ENCODE results near the gene CDH13.

The CDH13 gene

GRCh38 chr16:83231729-83232128 is 605.0 kb downstream of the CDH13 start:
- no peak for TF ChIP-seq CTCF (IDR thresholded peaks at IDR 0.05; ENCODE audit: control extremely low read depth, extremely low read depth, low read depth, missing control alignments)
- CTCF ChIA-PET: no interaction called here
- no peak for DNase-seq (ENCODE audit: extremely low spot score)
- POLR2A ChIA-PET: no interaction called here

- ChIA-PET CTCF (interaction anchor here (1.3 to 1.8 kb wide), 2 partner anchors 17 to 970 kb away, joined by 5 read pairs; no protein-coding TSS in a partner anchor), POLR2A (no interaction called here)
Measured at GRCh38 chr16:83233153-83233552, 606.4 kb downstream of the CDH13 start.

GRCh38 chr16:83238949-83239691 is 612.4 kb downstream of the CDH13 start:
- no peak for DNase-seq (ENCODE audit: extremely low spot score)
- TF ChIP-seq CTCF (IDR thresholded peaks at IDR 0.05; ENCODE audit: control extremely low read depth, extremely low read depth, low read depth, missing control alignments): no peak
- ChIA-PET POLR2A (no interaction called here), CTCF (no interaction called here)

More at GRCh38 chr16:83233153-83233552, 606.4 kb downstream of the CDH13 start:
- DNase-seq (ENCODE audit: extremely low spot score): no peak
- TF ChIP-seq CTCF (IDR thresholded peaks at IDR 0.05; ENCODE audit: control extremely low read depth, extremely low read depth, low read depth, missing control alignments): no peak

- ChIA-PET CTCF (no interaction called here), POLR2A (no interaction called here)
- TF ChIP-seq CTCF (IDR thresholded peaks at IDR 0.05; ENCODE audit: control extremely low read depth, extremely low read depth, low read depth, missing control alignments): no peak
- DNase-seq (ENCODE audit: extremely low spot score): no peak
Measured at GRCh38 chr16:83244057-83244456, 617.3 kb downstream of the CDH13 start.

GRCh38 chr16:83245061-83245460 is 618.3 kb downstream of the CDH13 start:
- ChIA-PET POLR2A (no interaction called here), CTCF (interaction anchor here (1.4 to 1.8 kb wide), 2 partner anchors 8 to 22 kb away, joined by 3 read pairs; no protein-coding TSS in a partner anchor)
- no peak for DNase-seq (ENCODE audit: extremely low spot score)
- TF ChIP-seq CTCF (IDR thresholded peaks at IDR 0.05; ENCODE audit: control extremely low read depth, extremely low read depth, low read depth, missing control alignments): no peak

GRCh38 chr16:83247767-83248372 is 621.1 kb downstream of the CDH13 start:
- POLR2A ChIA-PET: no interaction called here
- TF ChIP-seq CTCF (IDR thresholded peaks at IDR 0.05; ENCODE audit: control extremely low read depth, extremely low read depth, low read depth, missing control alignments): no peak
- CTCF ChIA-PET: no interaction called here

More at GRCh38 chr16:83247767-83248372, 621.1 kb downstream of the CDH13 start:
- DNase-seq (ENCODE audit: extremely low spot score): no peak

Data from GM10248 (cell line).